B cell (primary cell): ENCODE results near the gene KAZN.

ENCODE experiments used
- CTCF ChIP-seq: fragments of 200-600 bp; IDR thresholded peaks from one replicate; pipeline ENCODE4 v1.8.0; 2022; ENCODE audit warnings: antibody characterized with exemption, mild to moderate bottlenecking
- EZH2 ChIP-seq: IDR thresholded peaks from 2 replicates; pipeline ENCODE4 v1.6.1; 2012; ENCODE audit warnings: borderline replicate concordance, low read depth, mild to moderate bottlenecking, moderate library complexity, low read length; ENCODE audit not compliant: insufficient read depth, poor library complexity, severe bottlenecking

- TF ChIP-seq CTCF: no peak
- no peak for TF ChIP-seq EZH2
Measured at GRCh38 chr1:14716474-14716873, 118.0 kb downstream of the KAZN start.
